T-helper 22 cell (primary cell): Measurements from ENCODE around the gene CDC42EP3.
A peak's percentile ranks its signal among the peaks of the same experiment; 100 is the strongest.

Source experiments
- DNase-seq: peaks from one replicate; pipeline ENCODE4 v3.0.0-alpha.2; 2020; ENCODE audit warnings: low read depth

Gene CDC42EP3, protein sequence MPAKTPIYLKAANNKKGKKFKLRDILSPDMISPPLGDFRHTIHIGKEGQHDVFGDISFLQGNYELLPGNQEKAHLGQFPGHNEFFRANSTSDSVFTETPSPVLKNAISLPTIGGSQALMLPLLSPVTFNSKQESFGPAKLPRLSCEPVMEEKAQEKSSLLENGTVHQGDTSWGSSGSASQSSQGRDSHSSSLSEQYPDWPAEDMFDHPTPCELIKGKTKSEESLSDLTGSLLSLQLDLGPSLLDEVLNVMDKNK

DNA sequence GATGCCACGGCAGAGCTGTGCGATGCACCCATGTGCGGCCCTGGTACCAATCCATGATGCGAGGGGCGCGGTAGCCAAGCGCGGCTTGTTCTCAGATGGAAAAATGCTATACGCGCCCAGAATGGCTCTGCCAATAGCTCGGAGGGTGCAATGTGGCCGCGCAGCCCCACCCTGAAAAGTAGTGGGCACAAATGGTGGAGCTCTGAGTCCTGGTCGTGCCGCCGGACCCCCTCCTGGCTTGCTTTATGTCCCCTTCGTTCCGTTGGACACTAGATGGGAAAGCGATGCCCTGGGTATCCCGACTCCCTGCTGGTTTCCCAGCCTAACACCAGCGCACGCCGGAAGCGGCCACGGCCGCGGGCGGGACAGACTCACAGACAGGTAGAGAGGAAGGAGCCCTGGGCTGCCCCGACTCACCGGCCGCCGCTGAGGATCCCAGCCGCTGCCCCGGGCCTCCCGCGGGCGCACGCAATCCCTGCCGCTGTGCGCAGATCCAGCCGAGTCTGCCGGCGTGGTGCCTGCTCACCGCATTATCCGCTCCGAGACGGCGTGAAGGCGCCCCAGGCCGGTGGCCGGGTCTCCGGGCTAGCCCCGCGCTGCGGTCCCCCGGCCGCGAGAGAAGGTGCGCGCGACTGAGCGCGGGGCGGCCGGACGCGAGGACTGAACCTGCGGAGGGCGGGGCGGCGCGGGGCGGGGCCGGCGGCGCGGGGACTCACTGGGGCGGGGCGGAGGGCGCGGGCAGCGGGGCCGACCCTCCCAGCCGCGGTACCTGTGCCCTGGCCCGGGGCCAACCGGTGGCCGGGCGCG, at the start of gene CDC42EP3:
CDC42EP3 (minus strand) TSS at position 634 of the 807 bp plus-strand sequence. CDS start 25,055 bp downstream, outside the sequence.
- DNase-seq = peak; percentile 61

DNA sequence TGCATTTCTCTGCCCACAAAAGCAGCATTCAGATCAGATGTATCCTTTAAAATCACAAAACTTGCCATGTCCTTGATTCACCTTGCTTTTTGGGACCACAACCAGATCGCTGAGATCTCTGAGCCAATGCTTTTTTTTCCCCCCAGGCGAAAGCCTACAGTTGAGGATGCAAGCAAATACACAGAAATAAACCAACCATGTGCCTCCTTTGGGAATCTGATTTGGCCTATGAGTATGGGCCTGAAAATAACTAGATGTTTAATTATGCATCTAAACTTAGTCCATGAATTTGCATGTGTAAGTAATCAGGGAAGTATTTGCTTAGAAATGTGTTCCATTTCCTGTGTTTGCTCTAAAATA, 49.7 kb upstream of the CDC42EP3 start:
- no peak for DNase-seq

DNA sequence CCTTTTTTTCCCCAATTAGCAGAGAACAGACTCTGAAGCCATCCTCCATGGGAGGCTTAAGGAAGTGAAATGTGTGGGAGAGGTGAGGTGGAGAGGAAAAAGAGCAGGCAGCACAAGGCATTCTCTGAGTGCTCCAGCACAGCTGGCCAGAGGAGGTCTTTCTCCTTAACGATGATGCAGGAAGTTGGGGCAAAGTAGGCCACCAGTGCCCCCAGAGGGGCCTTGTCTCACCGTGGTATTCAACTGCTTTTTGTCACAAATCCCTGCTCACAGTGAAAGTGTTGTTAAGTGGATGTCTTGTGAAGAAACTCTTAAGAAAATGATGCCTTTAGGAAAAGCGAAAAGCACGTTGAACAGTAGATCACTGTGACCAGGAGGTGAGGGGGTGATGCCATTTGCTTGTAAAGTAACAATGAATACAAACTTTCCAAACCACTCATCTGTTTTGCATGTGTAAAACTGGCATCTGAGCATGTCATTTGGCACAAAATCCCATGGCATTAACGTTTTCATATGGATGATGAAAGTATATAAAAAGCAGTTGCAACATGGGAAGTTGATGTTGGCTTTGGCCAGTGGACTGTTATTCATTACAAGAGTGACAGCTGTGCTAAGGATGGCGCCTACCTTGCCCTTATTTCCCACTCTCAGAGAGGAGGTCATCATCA, 49.2 kb upstream of the CDC42EP3 start:
- DNase-seq = no peak

DNA sequence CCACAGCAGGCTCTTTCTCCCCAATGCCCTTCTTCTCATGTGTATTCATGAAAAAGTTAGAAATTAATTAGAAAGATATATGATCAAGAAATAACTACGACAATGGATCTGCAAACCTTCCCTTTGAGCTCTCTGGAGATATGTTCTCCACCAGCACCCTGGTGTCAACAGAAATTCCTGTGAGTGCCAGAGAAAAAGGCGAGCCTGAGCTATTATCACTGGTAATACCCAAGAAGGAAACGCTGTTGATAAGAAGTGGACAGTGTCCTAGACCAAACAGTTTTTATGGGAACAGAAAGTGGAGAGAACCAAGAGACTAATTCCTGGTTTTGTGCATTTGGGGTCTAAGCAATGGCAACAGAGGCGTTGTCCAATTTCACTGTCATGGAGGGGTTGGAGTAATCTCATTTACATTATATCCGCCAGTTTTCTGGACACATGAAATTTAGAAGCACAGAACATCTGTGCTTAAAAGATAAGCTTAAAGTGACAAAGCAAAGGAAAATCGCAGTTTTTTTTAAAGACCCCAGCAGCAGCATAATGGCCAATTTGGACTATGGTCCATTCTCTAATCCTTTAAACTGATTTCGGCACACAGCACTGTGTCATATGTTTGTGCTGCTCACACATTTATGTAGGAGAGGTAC, 47.2 kb upstream of the CDC42EP3 start:
- no peak for DNase-seq

DNA sequence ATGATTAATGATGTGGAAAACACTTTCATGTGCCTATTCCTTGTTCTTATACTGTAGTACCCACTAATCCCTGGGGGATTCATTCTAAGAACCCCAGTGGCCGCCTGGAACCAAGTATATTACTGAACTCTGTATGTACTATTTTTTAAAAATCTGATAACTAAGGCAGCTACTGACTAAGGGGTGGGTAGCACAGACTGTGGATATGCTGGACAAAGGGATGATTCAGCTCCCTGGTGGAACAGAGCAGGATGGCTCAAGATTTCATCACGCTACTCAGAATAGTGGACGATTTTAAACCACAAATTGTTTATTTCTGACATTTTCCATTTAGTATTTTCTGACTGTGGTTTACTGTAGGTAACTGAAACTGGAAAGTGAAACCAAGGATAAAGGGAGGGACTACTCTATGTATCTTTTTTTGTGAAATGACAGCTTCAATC, 41.8 kb upstream of the CDC42EP3 start:
- DNase-seq = no peak

DNA sequence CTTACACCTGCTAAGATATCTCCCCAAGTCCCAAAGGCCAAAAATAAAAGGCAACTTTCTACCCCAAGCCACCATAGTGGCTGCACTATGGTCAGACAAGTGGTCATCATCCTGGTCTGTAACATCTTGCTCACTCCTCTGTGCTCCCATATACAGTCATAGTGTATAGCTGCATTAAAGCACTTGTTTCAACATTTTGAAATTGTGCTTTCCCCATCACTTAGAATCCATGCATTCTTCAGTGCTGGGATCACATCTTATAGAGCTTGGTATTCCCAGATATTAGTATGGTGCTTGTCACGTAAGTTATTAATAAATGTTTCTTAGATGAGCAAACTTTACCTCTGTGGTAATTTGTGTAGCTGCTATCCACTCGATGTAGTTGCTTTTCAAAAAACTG, 40.4 kb upstream of the CDC42EP3 start:
- no peak for DNase-seq

DNA sequence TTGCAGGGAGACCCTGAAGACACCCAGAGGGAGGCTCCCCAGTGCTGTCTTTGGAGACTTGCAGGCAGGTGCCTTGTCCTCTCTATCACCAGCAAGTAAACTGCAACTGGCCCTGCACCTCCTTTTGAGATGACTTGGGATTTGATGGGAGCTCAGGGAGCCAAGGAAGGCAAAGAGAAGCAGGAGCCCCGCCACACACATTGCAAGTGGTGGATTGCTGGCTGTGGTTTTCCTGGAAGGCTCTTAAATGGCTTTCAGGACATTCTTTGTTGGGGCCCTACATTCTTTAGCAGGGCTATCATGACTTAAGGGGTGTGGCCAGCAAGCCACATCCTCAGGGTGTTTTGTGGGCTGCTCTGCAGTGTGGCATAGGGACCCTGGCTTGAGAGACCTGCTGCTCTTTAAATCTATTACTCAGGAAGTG, 39.9 kb upstream of the CDC42EP3 start:
- no peak for DNase-seq

DNA sequence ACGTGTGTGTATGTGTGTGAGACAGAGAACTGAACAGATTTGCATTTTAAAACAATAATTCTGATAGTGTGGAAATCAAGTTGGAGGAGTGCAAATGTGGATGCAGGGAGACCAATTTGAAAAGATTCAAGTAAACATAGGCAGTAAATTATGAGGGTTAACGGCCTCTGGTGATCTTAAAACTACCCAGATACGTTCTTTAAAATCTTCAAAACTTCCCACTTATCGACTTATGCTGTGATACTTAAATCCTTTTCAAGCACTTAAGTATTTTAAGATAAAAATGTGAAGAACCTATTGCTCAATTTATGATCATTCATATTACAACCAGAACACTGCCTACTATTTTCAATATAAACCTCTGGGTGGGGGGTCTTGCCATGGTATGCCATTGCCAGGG, 37.7 kb upstream of the CDC42EP3 start:
- DNase-seq = no peak

DNA sequence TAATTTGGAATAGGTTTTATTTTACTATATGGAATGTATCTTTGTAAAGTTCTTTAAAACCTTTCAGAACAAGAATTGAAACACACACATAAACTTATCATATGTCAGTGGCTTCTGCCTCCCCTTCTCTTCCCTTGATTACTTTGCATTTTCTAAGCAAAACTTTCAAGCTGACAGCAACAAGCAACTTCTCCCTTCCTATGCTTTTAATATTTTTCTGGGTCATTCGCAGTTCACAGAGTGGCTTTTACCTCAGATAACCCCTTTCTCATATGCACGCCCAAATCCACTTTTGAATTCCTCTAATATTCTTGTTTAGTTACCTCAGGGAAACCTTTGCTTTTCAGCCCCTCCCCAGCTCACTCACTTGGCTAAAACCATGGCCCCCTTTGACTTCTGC, 36.7 kb upstream of the CDC42EP3 start:
- DNase-seq = no peak

DNA sequence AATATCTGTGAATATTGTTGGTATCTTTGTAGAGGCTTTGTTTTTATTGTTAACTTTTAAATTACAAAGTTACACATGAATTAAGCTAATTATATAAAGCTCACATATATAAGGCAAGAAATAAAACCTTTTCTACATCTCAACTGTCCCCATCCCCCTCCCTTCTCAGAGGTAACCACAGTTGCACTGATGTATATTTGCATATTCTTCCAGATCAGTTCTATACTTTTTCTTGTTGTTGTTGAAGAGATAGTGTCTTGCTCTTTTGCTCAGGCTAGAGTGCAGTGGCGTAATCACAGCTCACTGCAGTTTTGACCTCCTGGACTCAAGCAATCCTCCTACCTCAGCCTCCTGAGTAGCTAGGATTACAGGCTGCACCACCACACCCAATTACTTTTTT, 36.0 kb upstream of the CDC42EP3 start:
- DNase-seq = no peak

DNA sequence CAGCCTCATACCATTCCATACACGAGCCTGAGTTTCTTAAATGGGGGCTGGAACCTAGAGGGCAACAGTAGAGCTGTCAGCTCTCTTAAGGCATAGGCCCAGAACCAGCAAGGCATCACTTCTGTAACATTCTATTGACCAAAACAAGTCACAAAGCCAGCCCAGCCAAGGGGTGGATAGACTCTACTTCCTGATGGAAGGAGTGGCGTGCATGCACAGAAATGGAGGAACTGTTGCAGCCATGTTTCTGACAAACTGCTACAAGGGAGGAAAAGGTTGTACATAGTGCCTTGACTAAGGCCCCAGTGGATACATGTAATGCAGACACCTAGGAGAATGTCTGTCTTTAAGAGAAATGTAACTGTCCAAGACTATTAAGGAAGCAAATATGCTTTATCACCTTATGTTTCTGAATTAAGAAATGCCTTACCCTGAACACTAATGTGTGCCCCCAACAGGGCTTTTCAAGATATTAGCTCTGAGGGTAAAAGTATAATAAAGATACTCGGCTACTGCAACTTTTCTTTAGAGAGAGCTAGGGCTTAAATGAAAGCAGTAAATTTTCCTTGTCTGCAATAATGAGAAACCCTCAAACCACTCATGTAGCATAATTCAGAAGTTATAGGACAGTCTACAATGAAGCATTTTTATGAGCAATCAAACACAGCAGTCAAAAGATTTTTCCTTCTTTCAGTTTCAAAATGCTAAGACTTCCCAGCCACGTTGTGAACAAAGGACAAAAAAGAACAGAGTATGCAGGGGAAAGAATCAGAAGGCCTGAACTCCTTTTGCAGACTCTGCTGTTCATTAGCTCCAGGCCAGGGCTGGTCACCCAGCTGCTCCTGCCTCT, 35.1 kb upstream of the CDC42EP3 start:
- DNase-seq = no peak

DNA sequence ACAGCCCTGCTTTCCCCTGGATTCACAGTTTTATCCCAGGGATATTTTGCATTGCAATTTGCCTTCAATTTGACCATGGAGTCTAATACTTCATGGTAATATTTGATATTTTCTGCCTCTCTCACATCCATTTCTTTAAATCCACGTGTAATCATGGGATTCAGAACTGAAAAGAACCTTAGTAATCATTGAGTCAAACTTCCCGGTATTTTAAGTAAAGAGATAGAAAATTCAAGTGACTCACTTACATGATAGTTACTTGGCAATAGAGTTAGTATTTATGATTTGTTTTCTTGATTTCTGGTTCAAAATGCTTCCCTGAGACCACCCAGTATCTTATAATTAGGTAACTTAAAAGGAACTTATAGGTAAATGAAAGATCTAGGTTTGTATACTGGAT, 33.7 kb upstream of the CDC42EP3 start:
- no peak for DNase-seq

DNA sequence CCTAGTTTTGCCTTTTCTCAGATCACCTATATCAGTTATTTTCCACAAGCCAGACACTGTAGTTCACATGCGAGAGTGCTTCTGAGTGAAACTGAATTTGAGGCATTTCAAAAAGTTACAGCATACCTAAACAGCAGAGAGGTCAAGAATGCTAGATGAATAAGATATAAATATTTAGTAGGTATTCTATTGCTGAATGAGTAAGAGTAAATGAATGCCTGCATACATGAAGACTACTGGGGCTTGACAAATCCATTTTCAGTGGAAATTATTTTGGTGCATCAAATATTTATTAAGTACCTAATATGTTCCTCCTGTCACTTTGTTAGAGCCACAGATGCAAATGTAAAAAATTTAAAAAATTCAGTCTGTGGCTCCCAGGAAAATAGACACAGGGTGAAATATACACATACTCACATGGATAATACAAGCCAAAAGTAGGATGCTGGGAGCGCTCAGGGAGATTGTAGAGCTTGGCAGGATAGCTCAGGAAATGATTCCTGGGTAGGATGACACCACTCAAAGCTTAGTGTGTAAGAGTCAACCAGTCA, 27.6 kb upstream of the CDC42EP3 start:
- DNase-seq = no peak

DNA sequence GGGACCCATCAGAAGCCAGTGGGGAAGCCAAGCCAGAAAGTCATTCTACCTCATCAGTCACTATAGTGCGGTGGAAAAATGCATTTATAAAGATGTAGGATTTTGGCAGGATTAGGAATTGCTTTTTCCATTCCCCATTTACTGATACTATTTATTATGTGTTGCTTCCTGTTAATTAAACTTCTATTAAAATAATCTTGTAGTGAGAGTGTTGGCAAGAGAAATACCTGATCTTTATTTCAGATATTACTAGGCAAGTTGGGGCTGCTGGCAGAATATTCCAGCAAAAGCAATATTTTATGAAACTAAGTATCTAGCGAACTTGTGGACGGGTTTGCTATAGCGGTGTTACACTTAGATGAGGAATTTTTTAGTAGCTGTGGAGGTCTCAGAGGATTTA, 23.9 kb upstream of the CDC42EP3 start:
- no peak for DNase-seq

DNA sequence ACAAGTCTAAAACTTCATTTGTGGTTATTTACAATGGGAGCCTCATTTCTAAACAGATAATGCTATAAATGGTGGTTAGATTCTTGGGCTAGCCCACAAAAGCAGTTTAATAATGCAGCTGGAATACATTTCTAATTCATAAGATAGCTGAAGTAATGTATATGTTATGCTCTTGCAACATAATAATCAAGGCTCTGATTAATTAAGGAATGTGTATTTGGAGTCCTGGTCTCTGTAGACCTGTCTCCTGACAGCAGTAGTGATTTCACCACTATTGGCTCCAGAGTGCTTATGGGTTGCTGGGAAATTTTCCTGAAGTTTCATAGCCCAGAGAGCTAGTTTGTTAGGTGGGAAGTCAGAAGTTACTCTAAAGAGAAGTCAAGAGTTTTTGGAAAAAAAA, 21.3 kb upstream of the CDC42EP3 start:
- DNase-seq = no peak

DNA sequence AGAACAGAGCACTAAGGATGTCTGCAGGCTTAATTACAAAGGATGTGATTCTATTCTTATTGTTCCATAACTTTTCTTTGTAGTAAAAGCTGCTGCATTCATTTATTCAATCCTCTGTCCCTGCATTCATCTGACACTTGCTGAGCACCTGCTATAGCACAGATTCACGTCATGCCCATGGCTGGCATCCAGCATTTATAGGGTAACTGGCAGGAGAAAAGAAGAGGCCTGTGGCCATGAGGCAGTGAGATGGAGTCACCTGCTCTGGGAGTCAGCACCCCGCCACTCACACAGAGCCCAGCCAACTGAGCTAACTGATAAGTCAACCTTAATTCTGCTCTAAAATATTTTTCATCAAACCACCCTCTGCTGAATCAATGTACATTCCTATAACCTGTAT, 18.3 kb upstream of the CDC42EP3 start:
- DNase-seq = no peak

DNA sequence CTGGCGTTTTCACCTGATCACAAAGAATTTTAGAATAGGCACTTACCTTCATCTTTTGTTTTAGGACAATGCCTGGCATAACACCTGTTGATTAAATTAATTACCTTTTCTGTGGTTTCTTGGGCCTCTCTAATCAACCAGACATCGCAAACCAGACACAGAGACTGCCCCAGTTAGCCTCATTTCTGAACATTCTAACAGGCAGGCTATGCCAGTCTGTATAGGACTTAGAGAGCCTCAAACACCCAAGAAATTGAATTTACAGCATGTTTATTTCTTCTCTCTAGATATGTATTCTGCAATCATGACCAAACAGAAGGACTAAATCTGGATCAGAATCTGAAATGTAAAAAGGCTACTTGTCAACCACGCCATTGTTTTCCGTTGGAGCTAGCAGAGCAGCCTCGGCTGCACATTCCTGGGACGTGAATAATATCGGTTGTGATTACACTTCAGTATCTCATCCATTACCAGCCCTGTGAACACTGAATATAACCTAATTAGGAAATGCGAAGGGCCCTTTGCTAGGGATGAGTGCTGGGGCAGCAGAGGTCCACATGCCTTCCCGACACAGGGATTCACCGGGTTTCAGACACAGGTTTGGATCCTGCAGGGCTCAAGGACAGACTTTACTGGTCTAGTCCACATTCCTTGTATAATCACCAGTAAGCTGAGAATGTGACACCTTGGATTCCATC, 17.5 kb upstream of the CDC42EP3 start:
- no peak for DNase-seq

DNA sequence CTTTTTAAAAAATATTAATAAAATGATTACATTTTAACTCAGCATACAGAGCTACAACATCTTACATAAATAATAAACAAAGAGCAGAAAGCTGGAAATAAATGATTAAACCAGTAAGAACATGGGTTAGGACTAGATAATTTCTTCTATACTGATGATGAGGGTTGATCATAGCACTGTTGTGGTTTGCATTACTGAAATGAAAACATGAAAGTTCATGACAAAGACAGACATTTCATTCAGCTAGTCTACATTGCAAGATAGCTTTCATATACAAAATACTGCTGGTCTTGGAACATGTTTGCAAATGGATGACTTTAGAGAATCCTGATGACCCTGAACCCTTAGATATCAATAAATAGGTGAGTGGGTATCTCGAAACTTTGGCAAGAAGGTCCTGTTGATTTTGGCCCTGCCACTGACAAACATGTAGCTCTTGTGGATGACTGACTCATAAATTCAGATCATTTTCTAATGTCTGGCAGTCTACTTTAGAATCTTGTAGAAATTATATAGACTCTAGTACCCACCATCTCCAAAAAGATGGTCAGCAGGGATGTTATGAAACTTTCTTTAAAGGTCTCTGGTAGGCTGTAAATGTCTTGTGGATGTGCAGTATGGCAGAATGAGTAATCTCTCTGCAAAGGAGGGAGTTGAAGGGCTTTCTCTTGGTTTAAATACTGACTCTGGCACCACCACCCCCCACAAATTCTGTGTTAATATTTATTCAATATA, 15.5 kb upstream of the CDC42EP3 start:
- DNase-seq = no peak

DNA sequence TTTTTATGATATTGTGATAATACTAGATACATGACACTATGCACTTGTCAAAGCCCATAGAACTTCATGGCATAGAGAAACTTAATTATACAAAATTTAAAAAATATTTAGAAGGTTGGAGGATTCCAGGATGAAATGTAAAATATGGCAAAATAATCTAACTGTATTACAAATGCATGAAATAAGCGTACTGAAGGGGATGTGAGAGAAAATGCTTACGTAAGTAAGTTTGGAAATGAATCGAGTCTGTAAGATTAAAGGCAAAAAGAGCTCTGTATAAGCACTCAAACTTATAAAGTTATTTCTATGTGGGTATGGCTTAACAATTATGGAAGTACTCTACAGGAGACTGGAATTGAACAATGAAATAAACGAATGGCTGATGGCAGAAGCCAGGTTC, 13.4 kb upstream of the CDC42EP3 start:
- no peak for DNase-seq
